B cell (primary cell): Measurements from ENCODE around the gene GPC3.
"Not testable (repeated sequence)": the region's sequence is repeated elsewhere in the genome, so short reads cannot be mapped to it uniquely, and the experiment has no call there.

Source experiments
- CTCF ChIP-seq: fragments of 200-600 bp; IDR thresholded peaks from one replicate; pipeline ENCODE4 v1.8.0; 2022; ENCODE audit warnings: antibody characterized with exemption, mild to moderate bottlenecking
- EZH2 ChIP-seq: IDR thresholded peaks from 2 replicates; pipeline ENCODE4 v1.6.1; 2012; ENCODE audit warnings: borderline replicate concordance, low read depth, mild to moderate bottlenecking, moderate library complexity, low read length; ENCODE audit not compliant: insufficient read depth, poor library complexity, severe bottlenecking

GRCh38 chrX:133526773-133527172 lies 458.6 kb downstream of the GPC3 start:
- not testable (repeated sequence) for TF ChIP-seq CTCF, EZH2
